Hepatocyte (in vitro differentiated cells): ENCODE measurements around the gene SEC61G. TPM values are rescaled to one million over a fixed set of nuclear protein-coding genes. Genes with fewer than 3 reads are reported as not detected.
A peak's percentile ranks its signal among the peaks of the same experiment; 100 is the strongest.

Experiments
- DNase-seq: peaks from one replicate; pipeline ENCODE4 v3.0.0-alpha.2; 2016; ENCODE audit warnings: low spot score
- H2AFZ ChIP-seq: fragments of 200-600 bp; sonication (generic); 2 replicates; pipeline ENCODE4 v1.6.0; 2016; ENCODE audit warnings: antibody characterized with exemption, mild to moderate bottlenecking
- H3K27ac ChIP-seq: fragments of 200-600 bp; sonication (generic); 2 replicates; pipeline ENCODE4 v1.5.1; 2016; ENCODE audit warnings: mild to moderate bottlenecking
- H3K27me3 ChIP-seq: fragments of 200-600 bp; sonication (generic); 2 replicates; pipeline ENCODE4 v1.6.1; 2016
- H3K36me3 ChIP-seq: fragments of 200-600 bp; sonication (generic); replicated peaks from 2 replicates; pipeline ENCODE4 v1.5.1; 2016; ENCODE audit warnings: low read depth; ENCODE audit not compliant: insufficient read depth
- H3K4me1 ChIP-seq: fragments of 200-600 bp; sonication (generic); 2 replicates; pipeline ENCODE4 v1.5.1; 2016; ENCODE audit warnings: mild to moderate bottlenecking, moderate library complexity; ENCODE audit not compliant: insufficient read depth
- H3K4me2 ChIP-seq: fragments of 200-600 bp; sonication (generic); 2 replicates; pipeline ENCODE4 v1.6.0; 2016
- H3K4me3 ChIP-seq: fragments of 200-600 bp; sonication (generic); 2 replicates; pipeline ENCODE4 v1.5.1; 2016; ENCODE audit warnings: mild to moderate bottlenecking
- H3K79me2 ChIP-seq: fragments of 200-600 bp; sonication (generic); 2 replicates; pipeline ENCODE4 v1.6.0; 2017; ENCODE audit warnings: mild to moderate bottlenecking
- H3K9me2 ChIP-seq: fragments of 200-600 bp; sonication (generic); replicated peaks from 2 replicates; pipeline ENCODE4 v1.6.0; 2017; ENCODE audit warnings: mild to moderate bottlenecking; ENCODE audit not compliant: insufficient read depth
- H3K9me3 ChIP-seq: fragments of 200-600 bp; sonication (generic); 2 replicates; pipeline ENCODE4 v1.5.1; 2016; ENCODE audit warnings: low read depth, mild to moderate bottlenecking
- H4K20me1 ChIP-seq: fragments of 200-600 bp; sonication (generic); 2 replicates; pipeline ENCODE4 v1.6.0; 2016; ENCODE audit warnings: mild to moderate bottlenecking; ENCODE audit not compliant: insufficient read depth, poor library complexity, severe bottlenecking
- CTCF ChIP-seq: fragments of 200-600 bp; sonication (generic); IDR thresholded peaks from 2 replicates; pipeline ENCODE4 v1.5.1; 2016; ENCODE audit warnings: antibody characterized with exemption, mild to moderate bottlenecking; ENCODE audit not compliant: poor library complexity
- EZH2 ChIP-seq: fragments of 200-600 bp; sonication (generic); IDR thresholded peaks from 2 replicates; pipeline ENCODE4 v1.6.1; 2016; ENCODE audit warnings: antibody characterized with exemption, mild to moderate bottlenecking, borderline replicate concordance
- EZH2phosphoT487 ChIP-seq: fragments of 200-600 bp; sonication (generic); IDR thresholded peaks from one replicate; pipeline ENCODE4 v1.6.1; 2018; ENCODE audit warnings: antibody characterized with exemption, mild to moderate bottlenecking, low read depth, moderate library complexity; ENCODE audit not compliant: unreplicated experiment, severe bottlenecking
- WGBS: methylation state at CpG from one replicate; pipeline ENCODE4 v1.1.6; 2016; ENCODE audit warnings: low lambda C conversion rate; ENCODE audit errors: missing lambda C conversion rate; 5-methylcytosine and 5-hydroxymethylcytosine counted together
- polyA plus RNA-seq: library from polyadenylated mRNA; unstranded; fragments of >200 nt; fragmentation: Nextera tagmentation; extraction: Ambion mirVana; gene quantifications from 2 replicates; pipeline ENCODE4 v1.2.1, GENCODE V29; 2016
- total RNA-seq: library from RNA; depleted of rRNA; stranded (reverse); fragments of >200 nt; gene quantifications from 2 replicates; pipeline ENCODE4 v1.2.3, GENCODE V29; 2014

SEC61G gene
- total and polyA plus RNA-seq, 2 experiments from 2014 or later, result 444 to 1,101 TPM

- Histone ChIP-seq H3K9me2 (no peaks in the 10 kb centered on the region), H3K36me3 (no peaks in the 10 kb centered on the region), H3K79me2 (no peaks in the 10 kb centered on the region), H3K4me3 (no peak overlapping the region), H4K20me1 (no peaks in the 10 kb centered on the region), H2AFZ (no peak overlapping the region), H3K4me2 (no peak overlapping the region), H3K9me3 (no peaks in the 10 kb centered on the region), H3K27me3 (peaks cover 6% of the 10 kb centered on the region), H3K4me1 (no peaks in the 10 kb centered on the region), H3K27ac (no peak overlapping the region)
- WGBS, result 87% methylated on average over 18 of the region's 18 CpGs
- no peak for TF ChIP-seq EZH2
- no peak for DNase-seq
Measured at GRCh38 chr7:54774785-54775740, 16.1 kb upstream of the SEC61G start.

GRCh38 chr7:54773472-54774399 is 14.7 kb upstream of the SEC61G start:
- H3K27ac ChIP-seq, result peak overlapping the region; percentile 25
- H3K27me3 ChIP-seq, result peaks cover 6% of the 10 kb centered on the region

GRCh38 chr7:54769203-54769602 is 10.2 kb upstream of the SEC61G start:
- Histone ChIP-seq H4K20me1 (no peaks in the 10 kb centered on the region), H3K9me3 (no peaks in the 10 kb centered on the region), H3K9me2 (no peaks in the 10 kb centered on the region), H3K27me3 (peaks cover 6% of the 10 kb centered on the region), H3K4me1 (no peaks in the 10 kb centered on the region), H3K27ac (no peak overlapping the region), H3K4me2 (no peak overlapping the region), H2AFZ (no peak overlapping the region), H3K4me3 (no peak overlapping the region), H3K79me2 (no peaks in the 10 kb centered on the region), H3K36me3 (no peaks in the 10 kb centered on the region)
- no peak for DNase-seq
- TF ChIP-seq CTCF (no peak), EZH2 (no peak), EZH2phosphoT487 (no peak)
- WGBS, result 80% methylated on average over 2 of the region's 2 CpGs

More at GRCh38 chr7:54773472-54774399, 14.7 kb upstream of the SEC61G start:
- WGBS, result 24% methylated on average over 18 of the region's 18 CpGs
- peak overlapping the region; percentile 20 for H3K4me3 ChIP-seq
- H3K4me1 ChIP-seq, result no peaks in the 10 kb centered on the region
- no peak for TF ChIP-seq EZH2
- peak; percentile 78 for TF ChIP-seq CTCF
- TF ChIP-seq EZH2phosphoT487, result no peak
- H3K4me2 ChIP-seq, result peak overlapping the region; percentile 74
- H3K9me2 ChIP-seq, result no peaks in the 10 kb centered on the region
- no peaks in the 10 kb centered on the region for H4K20me1 ChIP-seq
- H3K36me3 ChIP-seq, result no peaks in the 10 kb centered on the region
- no peaks in the 10 kb centered on the region for H3K79me2 ChIP-seq
- peak overlapping the region; percentile 75 for H2AFZ ChIP-seq
- H3K9me3 ChIP-seq, result no peaks in the 10 kb centered on the region
- DNase-seq, result peak; percentile 91

GRCh38 chr7:54764861-54765260 is 5.8 kb upstream of the SEC61G start:
- H3K4me2 ChIP-seq, result no peak overlapping the region
- TF ChIP-seq CTCF (no peak), EZH2phosphoT487 (no peak), EZH2 (no peak)

More at GRCh38 chr7:54764861-54765260, 5.8 kb upstream of the SEC61G start:
- Histone ChIP-seq H3K4me1 (no peaks in the 10 kb centered on the region), H3K27ac (no peak overlapping the region), H3K4me3 (no peak overlapping the region), H3K79me2 (no peaks in the 10 kb centered on the region), H3K9me2 (no peaks in the 10 kb centered on the region), H2AFZ (no peak overlapping the region), H3K36me3 (no peaks in the 10 kb centered on the region), H4K20me1 (no peaks in the 10 kb centered on the region), H3K9me3 (no peaks in the 10 kb centered on the region), H3K27me3 (no peaks in the 10 kb centered on the region)
- DNase-seq, result no peak
- 89% methylated on average over 9 of the region's 9 CpGs for WGBS
